Bronchial epithelial cell (primary cell): ENCODE measurements around the gene DHRS4. TPM values are rescaled to one million over a fixed set of nuclear protein-coding genes. Genes with fewer than 3 reads are reported as not detected.
"Not testable (repeated sequence)": the region's sequence is repeated elsewhere in the genome, so short reads cannot be mapped to it uniquely, and the experiment has no call there.

Experiments
- DNase-seq: peaks from one replicate; pipeline ENCODE4 v3.0.0-alpha.2; 2010; ENCODE audit warnings: low read depth
- FAIRE-seq: peaks from 2 replicates; lab custom pipeline; 2011; peaks lifted over from hg19 to GRCh38; lab: Jason Lieb, UNC
- H3K27me3 ChIP-seq: 2 replicates; pipeline ENCODE4 v1.5.1; 2011; ENCODE audit warnings: low read length; ENCODE audit not compliant: control insufficient read depth, insufficient read depth
- H3K36me3 ChIP-seq: 2 replicates; pipeline ENCODE4 v1.5.1; 2011; ENCODE audit warnings: low read length; ENCODE audit not compliant: control insufficient read depth, insufficient read depth
- H3K4me3 ChIP-seq: 2 replicates; pipeline ENCODE4 v1.5.1; 2011; ENCODE audit warnings: mild to moderate bottlenecking, low read depth, low read length, control low read depth
- total RNA-seq: library from RNA; depleted of rRNA; stranded (reverse); fragments of >200 nt; gene quantifications from 2 replicates; pipeline ENCODE4 v1.2.1, GENCODE V29; 2014
- TF ChIP-seq, protein P1 (sequence below): IDR thresholded peaks from 2 replicates; pipeline ENCODE4 v1.5.1; 2011; ENCODE audit warnings: mild to moderate bottlenecking, moderate library complexity, low read length, control low read depth, inconsistent platforms; ENCODE audit not compliant: insufficient read depth, severe bottlenecking

DHRS4 gene
- total RNA-seq, 1 donor from 2014 or later: 24.7 TPM

GRCh38 chr14:23984891-23985602 is 31.5 kb downstream of the DHRS4 start:
- TF ChIP-seq, protein P1, sequence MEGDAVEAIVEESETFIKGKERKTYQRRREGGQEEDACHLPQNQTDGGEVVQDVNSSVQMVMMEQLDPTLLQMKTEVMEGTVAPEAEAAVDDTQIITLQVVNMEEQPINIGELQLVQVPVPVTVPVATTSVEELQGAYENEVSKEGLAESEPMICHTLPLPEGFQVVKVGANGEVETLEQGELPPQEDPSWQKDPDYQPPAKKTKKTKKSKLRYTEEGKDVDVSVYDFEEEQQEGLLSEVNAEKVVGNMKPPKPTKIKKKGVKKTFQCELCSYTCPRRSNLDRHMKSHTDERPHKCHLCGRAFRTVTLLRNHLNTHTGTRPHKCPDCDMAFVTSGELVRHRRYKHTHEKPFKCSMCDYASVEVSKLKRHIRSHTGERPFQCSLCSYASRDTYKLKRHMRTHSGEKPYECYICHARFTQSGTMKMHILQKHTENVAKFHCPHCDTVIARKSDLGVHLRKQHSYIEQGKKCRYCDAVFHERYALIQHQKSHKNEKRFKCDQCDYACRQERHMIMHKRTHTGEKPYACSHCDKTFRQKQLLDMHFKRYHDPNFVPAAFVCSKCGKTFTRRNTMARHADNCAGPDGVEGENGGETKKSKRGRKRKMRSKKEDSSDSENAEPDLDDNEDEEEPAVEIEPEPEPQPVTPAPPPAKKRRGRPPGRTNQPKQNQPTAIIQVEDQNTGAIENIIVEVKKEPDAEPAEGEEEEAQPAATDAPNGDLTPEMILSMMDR: peak; percentile 13
- Histone ChIP-seq H3K4me3 (no peak overlapping the region), H3K27me3 (no peaks in the 10 kb centered on the region), H3K36me3 (no peaks in the 10 kb centered on the region)
- no peak for FAIRE-seq
- DNase-seq: peak; percentile 87

- DNase-seq, H3K27me3 ChIP-seq, H3K36me3 ChIP-seq, FAIRE-seq, H3K4me3 ChIP-seq: not testable (repeated sequence)
Measured at GRCh38 chr14:23988223-23988606, 34.6 kb downstream of the DHRS4 start.

GRCh38 chr14:23988607-23989363 is 35.2 kb downstream of the DHRS4 start, which contains the start of gene DHRS4L2:
DHRS4L2 (plus strand) TSS chr14:23988929; CDS start chr14:23988948, 19 bp downstream.
- peak within 1 kb of the TSS; percentile 35 for H3K4me3 ChIP-seq
- DNase-seq: peak; percentile 62
- H3K27me3 ChIP-seq, FAIRE-seq, H3K36me3 ChIP-seq: not testable (repeated sequence)

DNA sequence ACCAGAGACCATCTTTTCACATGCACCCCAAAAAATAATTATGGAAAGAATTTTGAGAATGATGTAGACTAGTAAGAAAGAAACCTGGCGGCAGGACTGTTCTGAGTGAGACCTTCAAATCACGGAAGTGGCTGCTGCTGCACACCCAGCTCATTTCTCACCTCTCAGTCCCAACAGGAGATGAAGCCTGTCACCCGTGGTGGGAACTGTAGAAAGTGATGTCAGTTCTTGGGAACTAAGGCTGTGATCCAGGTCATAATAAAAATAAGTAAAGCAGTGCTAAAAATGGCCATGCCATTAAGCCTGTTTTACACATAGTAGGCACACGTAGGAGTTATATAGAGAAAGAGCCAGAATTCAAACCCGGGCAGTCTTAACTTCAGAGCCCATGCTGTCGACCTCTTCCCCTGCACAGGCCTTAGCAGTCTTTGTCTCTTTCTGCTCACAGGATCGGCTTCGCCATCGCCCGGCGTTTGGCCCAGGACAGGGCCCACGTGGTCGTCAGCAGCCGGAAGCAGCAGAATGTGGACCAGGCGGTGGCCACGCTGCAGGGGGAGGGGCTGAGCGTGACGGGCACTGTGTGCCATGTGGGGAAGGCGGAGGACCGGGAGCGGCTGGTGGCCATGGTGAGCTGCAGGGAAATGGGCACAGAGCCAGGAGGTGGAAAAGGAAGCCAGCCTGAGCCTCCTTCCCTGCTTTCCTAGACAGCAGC is 36.3 kb downstream of the DHRS4 start:
- H3K27me3 ChIP-seq, H3K4me3 ChIP-seq, DNase-seq, H3K36me3 ChIP-seq, FAIRE-seq: not testable (repeated sequence)

- H3K27me3 ChIP-seq, H3K4me3 ChIP-seq, H3K36me3 ChIP-seq, FAIRE-seq, DNase-seq: not testable (repeated sequence)
Measured at GRCh38 chr14:23990961-23991360, 37.4 kb downstream of the DHRS4 start.

GRCh38 chr14:23993042-23993441 is 39.5 kb downstream of the DHRS4 start:
- not testable (repeated sequence) for DNase-seq, H3K4me3 ChIP-seq, H3K27me3 ChIP-seq, FAIRE-seq, H3K36me3 ChIP-seq

GRCh38 chr14:23996009-23996408 is 42.4 kb downstream of the DHRS4 start:
- not testable (repeated sequence) for H3K27me3 ChIP-seq, H3K4me3 ChIP-seq, DNase-seq, H3K36me3 ChIP-seq, FAIRE-seq

DNA sequence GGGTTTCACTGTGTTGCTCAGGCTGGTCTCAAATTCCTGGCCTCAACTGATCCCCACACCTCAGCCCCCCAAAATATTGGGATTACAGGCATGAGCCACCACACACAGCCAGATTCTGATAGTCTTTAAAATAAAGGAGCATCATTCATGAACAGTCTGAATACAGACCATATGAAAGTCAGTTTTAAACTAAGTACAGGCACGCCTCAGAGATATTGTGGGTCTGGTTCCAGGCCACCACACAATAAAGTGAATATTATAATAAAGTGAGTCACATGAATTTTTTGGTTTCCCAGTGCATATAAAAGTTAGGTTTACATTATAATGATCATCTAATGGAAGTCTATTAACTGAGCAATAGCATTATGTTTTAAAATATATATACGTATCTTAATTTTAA is 43.3 kb downstream of the DHRS4 start:
- not testable (repeated sequence) for DNase-seq, H3K36me3 ChIP-seq, H3K4me3 ChIP-seq, H3K27me3 ChIP-seq, FAIRE-seq

DNA sequence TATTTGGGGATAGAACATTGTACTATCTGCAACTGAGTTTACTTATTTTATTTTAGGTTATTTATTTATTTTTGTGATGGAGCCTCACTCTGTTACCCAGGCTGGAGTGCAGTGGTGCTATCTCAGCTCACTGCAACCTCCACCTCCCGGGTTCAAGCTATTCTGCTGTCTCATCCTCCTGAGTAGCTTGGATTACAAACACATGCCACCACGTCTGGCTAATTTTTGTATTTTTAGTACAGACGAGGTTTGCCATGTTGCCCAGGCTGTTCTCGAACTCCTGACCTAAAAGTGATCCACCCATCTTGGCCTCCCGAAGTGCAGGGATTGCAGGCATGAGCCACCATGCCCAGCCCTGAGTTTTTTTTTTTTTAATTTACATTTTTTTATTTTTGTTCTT is 46.1 kb downstream of the DHRS4 start:
- not testable (repeated sequence) for FAIRE-seq, H3K4me3 ChIP-seq

DNA sequence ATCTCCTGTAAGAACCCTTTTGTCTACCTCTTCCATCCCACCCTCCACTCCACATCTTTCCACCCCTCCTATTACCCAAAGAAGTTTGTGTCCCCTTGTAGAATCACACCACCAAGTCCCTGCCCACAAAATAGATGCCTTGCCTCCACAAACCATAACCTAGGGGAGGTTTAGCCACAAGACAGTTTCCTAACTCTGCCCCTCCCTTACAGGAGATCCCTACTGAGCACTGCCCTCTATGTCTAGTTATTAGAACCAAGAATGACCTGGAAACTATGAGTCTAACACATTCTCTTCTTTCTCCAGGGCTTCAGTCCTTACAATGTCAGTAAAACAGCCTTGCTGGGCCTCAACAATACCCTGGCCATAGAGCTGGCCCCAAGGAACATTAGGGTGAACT is 47.5 kb downstream of the DHRS4 start:
- not testable (repeated sequence) for FAIRE-seq, H3K4me3 ChIP-seq, H3K36me3 ChIP-seq, DNase-seq, H3K27me3 ChIP-seq

More for the DNA sequence above, 46.1 kb downstream of the DHRS4 start:
- H3K36me3 ChIP-seq, H3K27me3 ChIP-seq, DNase-seq: not testable (repeated sequence)

DNA sequence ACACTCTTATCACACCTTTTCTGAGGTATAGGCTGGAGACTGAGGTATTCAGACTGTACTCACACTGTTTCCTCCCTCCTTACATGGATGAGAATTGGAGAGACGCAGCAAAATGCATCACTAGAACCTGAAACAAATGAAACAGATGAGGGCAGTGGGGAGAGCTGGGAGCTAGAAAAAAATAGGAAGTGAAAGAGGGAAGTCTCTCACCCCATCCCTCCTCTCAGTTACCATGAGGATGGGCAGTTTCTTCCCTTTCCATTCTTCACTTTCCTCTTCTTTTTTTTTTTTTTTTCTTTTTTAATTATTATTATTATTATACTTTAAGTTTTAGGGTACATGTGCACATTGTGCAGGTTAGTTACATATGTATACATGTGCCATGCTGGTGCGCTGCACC is 48.1 kb downstream of the DHRS4 start:
- H3K36me3 ChIP-seq, DNase-seq, FAIRE-seq, H3K27me3 ChIP-seq, H3K4me3 ChIP-seq: not testable (repeated sequence)

- FAIRE-seq, DNase-seq, H3K36me3 ChIP-seq, H3K27me3 ChIP-seq: not testable (repeated sequence)
- H3K4me3 ChIP-seq: peak overlapping the region; percentile 33
Measured at GRCh38 chr14:24006471-24006816, 52.9 kb downstream of the DHRS4 start.
